ENCODE data around the gene SWI5.

Gene SWI5

DNA sequence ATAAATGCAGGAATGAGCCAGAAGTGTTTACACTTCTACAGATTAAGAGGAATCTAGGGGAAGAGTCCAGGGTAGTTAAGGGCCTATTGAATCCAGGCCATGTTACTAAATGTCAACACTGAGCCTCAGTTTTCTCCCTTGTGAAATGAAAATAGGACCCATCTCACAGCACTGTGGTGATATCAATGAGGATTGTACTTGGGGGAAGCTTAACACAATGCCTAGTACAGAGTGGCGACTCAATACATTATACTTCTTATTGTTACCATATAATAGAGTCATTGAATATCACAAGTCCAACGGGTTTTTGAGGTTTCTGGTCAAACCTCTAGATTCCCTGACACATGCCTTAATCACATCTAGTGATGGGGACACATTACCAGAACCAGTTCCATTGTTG lies 41.6 kb downstream of the SWI5 start:
- no peak for DNase-seq

DNA sequence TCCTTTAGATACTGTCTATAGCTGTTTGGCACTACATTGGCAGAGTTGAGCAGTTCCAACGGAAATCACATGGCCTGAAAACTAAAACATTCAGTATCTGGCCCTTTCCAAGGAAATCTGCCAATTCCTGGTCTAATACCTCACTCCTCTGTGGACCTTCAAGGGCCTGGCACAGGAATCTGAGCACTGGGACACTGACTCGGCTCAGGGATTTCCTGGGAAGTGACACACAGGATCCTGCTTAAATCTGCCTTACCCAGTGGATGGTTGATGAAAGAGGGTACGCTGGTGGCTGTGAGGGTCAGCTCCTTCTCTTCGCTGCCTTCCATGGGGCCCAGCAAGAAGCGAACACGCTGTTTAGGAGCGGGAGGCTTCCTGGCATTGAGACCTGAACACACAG lies 45.3 kb downstream of the SWI5 start:
- DNase-seq = no peak

DNA sequence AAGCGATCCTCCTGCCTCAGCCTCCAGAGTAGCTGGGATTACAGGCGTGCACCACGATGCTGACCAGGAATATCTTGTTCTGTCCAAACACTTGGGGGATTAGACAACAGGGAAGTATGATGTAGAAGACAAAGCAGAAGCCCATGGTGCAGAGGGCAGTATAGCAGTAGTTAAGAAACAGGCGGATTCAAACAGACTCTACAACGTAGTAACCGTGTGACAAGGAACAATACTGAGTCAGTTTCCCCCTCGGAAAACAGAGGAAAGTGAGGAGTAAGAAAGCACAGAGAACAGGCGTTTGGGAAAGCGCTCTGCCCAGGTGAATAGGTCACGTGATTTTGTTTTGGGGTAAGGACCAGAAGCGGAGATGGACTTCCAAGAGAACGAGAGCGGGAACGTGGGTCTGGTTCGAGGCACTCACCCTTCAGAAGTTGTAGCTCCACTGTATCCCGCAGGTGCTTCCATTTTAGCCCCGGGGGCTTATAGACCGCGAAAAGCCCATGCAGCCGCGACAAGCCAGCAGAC lies 45.9 kb downstream of the SWI5 start:
- no peak for DNase-seq

DNA sequence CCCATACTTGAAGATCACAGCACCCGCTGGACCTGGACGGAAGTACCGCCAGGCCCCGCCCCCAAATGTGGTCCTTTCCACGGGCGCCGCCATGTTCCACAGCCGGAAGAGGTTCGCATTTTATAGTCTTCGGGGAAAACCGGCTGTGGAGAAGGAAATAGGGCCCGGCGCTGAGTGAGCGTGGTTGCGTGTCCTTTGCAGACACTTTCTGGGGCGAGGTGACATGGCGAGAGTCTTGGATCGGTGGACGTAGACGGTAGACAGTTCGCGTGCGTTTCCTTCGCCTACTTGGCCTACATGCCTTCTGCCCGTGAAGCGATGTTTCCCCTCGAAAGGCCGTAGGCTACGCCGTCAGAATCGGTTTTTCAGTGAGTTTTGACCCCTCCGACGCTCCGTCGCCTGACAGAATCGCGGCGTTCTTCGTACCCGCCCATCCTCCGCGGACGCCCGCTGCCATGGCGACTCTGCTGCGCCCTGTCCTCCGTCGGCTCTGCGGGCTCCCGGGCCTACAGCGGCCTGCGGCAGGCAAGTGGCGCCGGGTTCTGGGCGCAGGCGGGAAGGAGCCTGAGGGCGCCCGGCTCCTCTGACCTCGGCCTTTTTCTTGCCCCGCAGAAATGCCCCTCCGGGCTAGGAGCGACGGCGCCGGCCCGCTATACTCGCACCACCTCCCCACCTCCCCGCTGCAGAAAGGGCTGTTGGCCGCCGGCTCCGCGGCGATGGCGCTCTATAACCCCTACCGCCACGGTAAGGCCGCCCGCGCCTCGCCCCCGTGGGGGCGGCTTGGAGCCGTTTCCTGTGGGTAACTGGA lies 46.5 kb downstream of the SWI5 start, which contains the start of the genes COQ4 and TRUB2:
Gene COQ4 (plus strand): TSS at position 436 of the 808 bp plus-strand sequence. CDS start 20 bp downstream, at position 456.
Gene TRUB2 (minus strand): TSS at position 44 of the 808 bp plus-strand sequence. CDS start 39 bp downstream, at position 5.
- peak; percentile 98 for DNase-seq

DNA sequence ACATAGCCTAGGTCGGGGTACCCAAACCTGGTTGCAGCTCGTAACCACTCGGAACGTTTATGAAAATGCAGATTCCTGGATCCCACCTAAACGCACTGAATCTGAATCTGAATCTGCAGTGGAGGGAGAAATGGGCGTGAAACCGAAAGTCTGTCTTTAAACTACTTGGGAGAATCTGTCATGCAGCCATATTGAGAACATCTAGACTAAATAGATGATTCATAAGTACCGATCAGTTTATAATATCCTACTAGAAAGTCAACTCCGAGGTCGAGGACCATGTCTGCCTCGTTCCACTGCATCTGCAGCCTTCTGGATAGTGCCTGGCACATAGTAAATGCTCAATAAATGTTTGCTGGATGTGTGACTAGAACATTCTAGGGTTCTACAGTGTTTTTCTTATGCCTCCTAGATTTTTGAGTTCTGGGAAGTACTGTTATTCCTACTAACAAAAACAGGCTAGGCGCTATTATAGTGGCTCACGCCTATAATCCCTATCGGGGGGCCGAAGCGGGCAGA lies 47.2 kb downstream of the SWI5 start:
- no peak for DNase-seq

DNA sequence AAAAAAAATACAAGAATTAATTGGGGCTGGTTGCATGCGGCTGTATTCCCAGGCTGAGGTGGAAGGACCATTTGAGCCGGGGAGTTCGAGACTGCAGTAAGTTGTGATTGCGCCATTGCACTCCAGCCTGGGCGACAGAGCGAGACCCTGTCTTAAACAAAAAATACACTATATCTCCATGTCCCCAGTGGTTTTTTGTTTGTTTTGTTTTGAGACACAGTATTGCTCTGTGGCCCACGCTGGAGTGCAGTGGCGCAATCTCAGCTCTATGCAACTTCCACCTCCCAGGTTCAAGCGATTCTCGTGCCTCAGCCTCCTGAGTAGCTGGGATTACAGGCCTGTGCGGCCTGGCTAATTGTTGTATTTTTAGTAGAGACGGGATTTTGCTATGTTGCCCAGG lies 47.7 kb downstream of the SWI5 start:
- no peak for DNase-seq

DNA sequence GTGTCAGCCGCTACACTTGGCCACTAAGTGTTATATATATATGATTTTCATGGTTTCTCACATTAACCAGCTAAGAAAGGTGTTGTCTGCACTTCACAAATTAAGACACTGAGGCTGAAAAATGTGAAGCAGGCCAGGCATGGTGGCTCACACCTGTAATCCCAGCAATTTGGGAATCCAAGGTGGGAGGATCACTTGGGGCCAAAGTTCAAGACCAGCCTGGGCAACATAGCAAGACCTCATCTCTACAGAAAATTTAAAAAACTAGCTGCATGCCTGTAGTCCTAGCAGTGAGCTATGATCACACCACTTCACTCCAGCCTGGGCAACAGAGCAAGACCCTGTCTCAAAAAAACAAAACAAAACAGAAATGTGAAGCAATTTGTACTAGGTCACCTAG lies 48.3 kb downstream of the SWI5 start:
- no peak for DNase-seq

DNA sequence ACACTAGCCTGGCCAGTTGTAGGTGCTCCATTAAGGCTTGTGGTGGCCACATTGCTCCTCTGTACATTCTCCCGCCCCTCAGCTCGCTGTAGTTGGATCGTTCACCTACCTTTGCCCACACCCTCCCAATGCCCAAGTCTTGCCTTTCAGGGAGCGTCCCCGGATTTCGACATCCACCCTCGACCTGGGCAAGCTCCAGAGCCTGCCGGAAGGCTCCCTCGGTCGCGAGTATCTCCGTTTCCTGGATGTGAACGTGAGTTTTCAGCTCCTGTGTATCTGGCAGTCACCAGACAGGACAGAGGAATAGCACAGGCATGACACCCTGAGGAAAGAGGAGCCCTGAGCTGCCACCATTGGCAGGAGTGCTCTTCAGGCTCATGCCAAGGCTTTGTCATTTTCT lies 49.6 kb downstream of the SWI5 start:
- DNase-seq = no peak

DNA sequence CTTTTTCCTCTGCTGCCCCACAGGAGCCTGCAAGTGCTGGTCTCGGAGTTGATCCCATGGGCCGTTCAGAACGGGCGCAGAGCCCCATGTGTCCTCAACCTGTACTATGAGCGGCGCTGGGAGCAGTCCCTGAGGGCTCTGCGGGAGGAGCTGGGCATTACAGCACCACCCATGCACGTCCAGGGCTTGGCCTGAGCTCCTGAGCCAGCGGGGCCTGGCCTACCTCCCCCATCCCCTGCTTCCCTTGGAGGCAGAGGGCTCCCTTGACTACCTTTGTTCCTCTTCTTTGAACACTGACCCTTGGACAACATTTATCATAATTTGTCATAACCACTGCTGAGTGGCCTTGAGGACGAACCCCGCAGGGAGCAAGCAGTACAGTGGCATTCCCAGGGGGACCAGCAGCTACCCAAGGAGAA lies 57.4 kb downstream of the SWI5 start:
- DNase-seq = no peak

DNA sequence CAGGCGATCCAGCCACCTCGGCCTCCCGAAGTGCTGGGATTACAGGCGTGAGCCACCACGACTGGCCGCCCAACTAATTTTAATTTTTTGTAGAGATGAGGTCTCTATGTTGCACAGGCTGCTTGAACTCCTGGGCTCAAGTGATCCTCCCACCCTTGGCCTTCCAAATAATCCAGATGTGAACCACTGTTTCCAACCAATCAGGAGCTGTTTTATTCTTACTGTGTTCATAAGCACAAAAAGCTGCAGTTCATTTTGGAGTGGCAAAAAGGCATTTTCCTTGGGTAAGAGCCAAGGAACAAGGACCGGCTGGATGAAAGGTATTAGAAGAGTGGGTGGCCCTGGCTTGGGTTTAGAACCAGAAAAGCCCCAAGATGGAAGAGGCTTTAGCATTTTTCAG lies 59.1 kb downstream of the SWI5 start:
- DNase-seq = no peak

DNA sequence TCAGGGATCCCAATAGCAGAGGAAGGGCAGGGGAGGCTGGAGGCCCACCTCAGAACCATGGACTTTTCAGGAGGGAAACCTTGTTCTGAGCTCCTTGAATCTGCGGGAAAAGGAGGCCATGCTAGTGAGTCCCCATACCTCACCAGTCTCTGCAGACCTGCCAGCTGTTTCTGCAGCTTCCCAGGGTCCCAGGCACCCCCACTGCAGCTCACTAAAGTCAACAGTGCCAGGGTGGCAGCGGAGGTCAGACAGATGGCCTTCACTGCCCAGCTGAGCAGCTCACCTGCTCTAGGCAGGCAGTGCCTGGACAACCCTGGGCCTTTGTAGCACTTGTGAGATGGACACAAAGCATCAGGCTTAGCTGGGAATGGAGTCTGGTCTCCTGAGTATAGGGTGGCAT lies 59.8 kb downstream of the SWI5 start:
- no peak for DNase-seq

DNA sequence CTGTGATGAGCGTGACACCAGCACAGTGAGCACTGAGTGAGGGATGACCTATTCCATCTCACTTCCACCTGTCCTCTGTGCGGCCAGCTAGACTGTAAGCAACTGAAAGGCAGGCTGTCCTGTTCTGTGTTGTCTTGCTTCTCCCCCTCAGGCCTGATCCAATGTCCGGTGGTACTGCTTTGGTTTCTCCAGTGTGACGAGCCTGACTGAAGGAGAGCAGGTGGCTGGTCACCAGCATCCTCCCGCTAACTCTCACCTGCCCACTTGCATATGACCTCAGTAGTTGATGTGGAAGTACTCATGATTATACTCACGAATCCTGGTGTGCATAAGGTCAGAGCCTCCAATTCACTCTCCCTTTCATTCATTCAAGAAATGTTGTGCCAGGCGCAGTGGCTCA lies 61.9 kb downstream of the SWI5 start:
- DNase-seq = no peak

All from right kidney (tissue), 1 donor.